IPS-18c (cell line): Measurements from ENCODE around the gene CRACDL.

ENCODE experiments used
- H3K4me3 ChIP-seq: 2 replicates; pipeline ENCODE4 v1.7.0; 2013; ENCODE audit warnings: low read depth, mild to moderate bottlenecking, low read length, moderate library complexity; ENCODE audit not compliant: insufficient read depth
- H3K9me3 ChIP-seq: one replicate; pipeline ENCODE4 v1.6.1; 2013; ENCODE audit warnings: mild to moderate bottlenecking, low read length, moderate library complexity; ENCODE audit not compliant: control insufficient read depth, insufficient read depth

CRACDL gene

GRCh38 chr2:98826856-98827255 lies 109.2 kb downstream of the CRACDL start:
- Histone ChIP-seq H3K9me3 (peaks cover 4% of the 10 kb centered on the region), H3K4me3 (no peak overlapping the region)

GRCh38 chr2:98825858-98826257 lies 110.2 kb downstream of the CRACDL start:
- Histone ChIP-seq H3K4me3 (no peak overlapping the region), H3K9me3 (peaks cover 6% of the 10 kb centered on the region)

DNA sequence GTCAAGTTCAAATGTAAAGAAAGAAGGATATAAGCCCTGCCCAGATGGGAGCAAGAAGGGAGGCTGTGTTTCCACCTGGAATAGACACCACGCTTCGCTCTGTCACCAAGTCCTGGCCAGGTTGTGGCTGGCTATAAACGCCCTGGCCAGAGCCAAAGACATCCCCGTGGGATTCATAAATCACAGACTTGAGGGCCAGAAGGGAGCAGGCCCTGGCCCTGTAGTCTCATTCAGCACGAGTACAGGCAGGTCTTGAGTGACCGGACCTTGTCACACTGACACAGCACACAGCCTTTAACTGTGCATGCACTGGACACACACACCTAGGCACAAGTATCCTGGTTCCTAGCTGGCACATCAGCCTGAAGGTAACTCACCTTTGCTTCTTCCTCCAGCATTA lies 110.6 kb downstream of the CRACDL start:
- no peak overlapping the region for H3K4me3 ChIP-seq

DNA sequence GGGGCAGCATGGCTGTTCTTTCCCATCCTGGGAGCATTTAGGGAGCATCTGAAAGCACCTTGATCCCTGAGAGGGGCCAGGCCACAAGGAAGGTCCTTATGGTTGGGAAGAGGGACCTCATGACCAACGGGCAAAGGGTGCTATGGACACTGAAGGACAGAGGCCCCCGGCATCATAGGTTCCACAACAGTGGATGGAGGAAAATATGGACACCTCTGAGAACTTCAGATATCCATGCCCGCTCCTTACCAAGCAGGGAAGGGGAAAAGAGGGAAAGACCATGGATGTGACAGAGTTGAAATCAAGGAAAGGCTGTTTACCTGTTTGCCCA lies 111.0 kb downstream of the CRACDL start:
- Histone ChIP-seq H3K4me3 (no peak overlapping the region), H3K9me3 (peaks cover 6% of the 10 kb centered on the region)

More for the DNA sequence above, 110.6 kb downstream of the CRACDL start:
- H3K9me3 ChIP-seq: peaks cover 6% of the 10 kb centered on the region

GRCh38 chr2:98824256-98825019 lies 111.6 kb downstream of the CRACDL start:
- H3K9me3 ChIP-seq: peaks cover 6% of the 10 kb centered on the region
- H3K4me3 ChIP-seq: no peak overlapping the region

- peaks cover 6% of the 10 kb centered on the region for H3K9me3 ChIP-seq
- H3K4me3 ChIP-seq: peak overlapping the region; percentile 57
These were observed 112.5 kb downstream of the CRACDL start for GRCh38 chr2:98823196-98824170.

- Histone ChIP-seq H3K4me3 (peak overlapping the region; percentile 57), H3K9me3 (peaks cover 6% of the 10 kb centered on the region)
These were observed 113.5 kb downstream of the CRACDL start for GRCh38 chr2:98822301-98823164.

DNA sequence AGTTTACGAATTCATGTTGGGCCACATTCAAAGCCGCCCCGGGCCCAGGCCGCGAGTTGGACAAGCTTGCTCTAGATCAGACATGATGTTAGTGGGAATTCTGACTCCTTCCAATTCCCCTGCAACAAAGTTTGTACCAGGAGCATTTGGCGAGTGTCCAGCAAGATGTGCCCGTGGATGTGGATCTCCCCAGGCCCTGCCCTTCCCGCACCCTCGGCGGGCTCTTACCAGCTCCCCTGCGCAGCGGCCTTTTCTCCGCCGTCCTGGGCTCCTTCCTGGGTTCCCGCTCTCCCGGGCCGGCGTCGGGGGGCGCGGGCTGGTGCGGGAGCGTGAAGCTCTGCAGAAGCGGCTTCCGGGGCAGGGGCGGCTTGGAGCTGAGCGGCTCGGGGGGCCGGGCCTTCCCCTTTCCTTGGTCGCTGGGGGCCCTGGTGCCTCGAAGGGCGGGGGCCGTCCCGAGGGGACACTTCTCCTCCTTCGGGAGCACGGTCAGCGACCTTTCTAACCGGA lies 114.3 kb downstream of the CRACDL start:
- H3K4me3 ChIP-seq: no peak overlapping the region
- peaks cover 6% of the 10 kb centered on the region for H3K9me3 ChIP-seq

DNA sequence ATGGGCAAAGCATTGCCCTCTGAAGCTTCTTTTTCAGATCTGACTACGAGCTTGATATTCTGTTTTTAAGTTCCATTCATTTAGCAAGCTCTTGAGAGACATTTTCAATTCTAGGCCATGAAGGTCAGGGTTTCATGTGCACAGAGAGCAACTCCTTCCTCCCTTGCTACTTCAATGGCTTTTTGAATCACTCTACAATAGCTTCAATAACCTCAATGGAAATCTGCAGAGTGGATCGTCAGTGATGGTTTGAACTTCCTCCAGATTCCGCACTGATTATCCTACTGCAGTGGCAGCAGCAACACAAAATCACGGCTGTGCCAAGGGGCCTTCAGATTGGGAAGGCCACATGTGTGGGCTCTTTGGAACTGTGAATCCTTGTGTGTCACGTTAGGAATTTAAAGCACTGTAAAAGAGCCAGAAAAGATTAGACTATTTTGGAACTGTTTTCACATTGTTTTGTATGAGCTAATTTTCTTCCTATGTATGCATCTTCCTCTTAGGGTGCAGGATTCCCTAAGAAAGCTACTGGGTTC lies 116.7 kb downstream of the CRACDL start:
- Histone ChIP-seq H3K4me3 (no peak overlapping the region), H3K9me3 (peaks cover 6% of the 10 kb centered on the region)

GRCh38 chr2:98818164-98818563 lies 117.9 kb downstream of the CRACDL start:
- peaks cover 6% of the 10 kb centered on the region for H3K9me3 ChIP-seq
- no peak overlapping the region for H3K4me3 ChIP-seq

GRCh38 chr2:98816281-98816680 lies 119.7 kb downstream of the CRACDL start:
- Histone ChIP-seq H3K4me3 (no peak overlapping the region), H3K9me3 (no peaks in the 10 kb centered on the region)

GRCh38 chr2:98815795-98816194 lies 120.2 kb downstream of the CRACDL start:
- Histone ChIP-seq H3K4me3 (no peak overlapping the region), H3K9me3 (no peaks in the 10 kb centered on the region)

DNA sequence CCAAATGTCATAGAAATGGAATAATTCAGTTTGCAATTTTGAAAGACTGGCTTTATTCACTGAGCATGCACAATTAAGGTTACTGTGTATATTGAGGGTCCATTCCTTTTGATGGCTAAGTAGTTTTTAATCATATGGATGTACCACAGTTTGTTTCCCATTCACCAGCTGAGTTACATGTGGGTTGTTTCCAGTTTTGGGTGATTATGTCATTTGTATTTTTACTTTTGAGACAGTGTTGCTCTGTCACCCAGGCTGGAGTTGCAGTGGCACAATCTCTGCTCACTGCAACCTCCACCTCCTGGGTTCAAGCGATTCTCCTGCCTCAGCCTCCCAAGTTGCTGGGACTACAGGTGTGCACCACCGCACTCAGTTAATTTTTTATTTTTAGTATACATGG lies 124.3 kb downstream of the CRACDL start:
- H3K4me3 ChIP-seq: no peak overlapping the region

DNA sequence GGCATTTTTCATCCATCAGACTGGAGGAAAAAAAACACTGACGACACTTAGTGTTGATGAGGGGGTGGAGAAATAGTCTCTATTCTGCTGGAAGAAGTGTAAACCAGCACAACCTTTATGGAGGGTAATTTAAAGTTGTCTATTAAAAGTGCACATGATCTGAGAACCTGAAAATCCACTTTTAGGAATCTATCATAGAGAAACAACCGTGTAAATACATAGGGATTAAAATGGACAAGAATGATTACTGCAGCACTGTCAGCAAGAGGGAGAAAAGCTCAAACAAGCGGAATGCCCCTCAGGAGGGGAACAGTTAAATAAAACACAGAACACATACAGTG lies 125.5 kb downstream of the CRACDL start:
- Histone ChIP-seq H3K9me3 (no peaks in the 10 kb centered on the region), H3K4me3 (no peak overlapping the region)

More for the DNA sequence above, 124.3 kb downstream of the CRACDL start:
- no peaks in the 10 kb centered on the region for H3K9me3 ChIP-seq

GRCh38 chr2:98809878-98810587 lies 126.0 kb downstream of the CRACDL start:
- Histone ChIP-seq H3K9me3 (no peaks in the 10 kb centered on the region), H3K4me3 (no peak overlapping the region)

DNA sequence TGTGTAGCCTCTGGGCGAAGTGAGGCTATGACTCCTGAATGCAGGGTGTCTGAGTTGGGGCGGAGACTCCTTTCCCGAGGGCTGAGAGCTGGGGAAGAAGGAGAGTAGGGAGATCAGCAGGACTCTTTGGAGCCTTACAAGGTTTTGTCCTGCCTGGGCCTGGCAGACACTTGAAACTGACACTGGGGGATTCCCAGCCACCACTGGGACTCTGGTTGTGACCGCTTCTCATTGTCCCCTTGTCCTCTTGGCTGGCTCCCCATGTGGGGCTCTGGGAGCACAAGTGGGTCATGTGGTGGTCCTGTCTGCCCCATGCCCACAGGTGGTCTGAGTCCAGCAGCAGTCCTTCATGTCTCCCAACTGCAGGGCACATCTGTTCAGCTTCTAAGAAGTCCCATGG lies 126.9 kb downstream of the CRACDL start:
- H3K4me3 ChIP-seq: no peak overlapping the region
- no peaks in the 10 kb centered on the region for H3K9me3 ChIP-seq
